Astrocyte of the spinal cord (primary cell): ENCODE measurements around the gene TRIM15.

Source experiments
- DNase-seq: peaks from one replicate; pipeline ENCODE4 v3.0.0; 2011; ENCODE audit warnings: low read depth, low spot score
- H3K4me3 ChIP-seq: 2 replicates; pipeline ENCODE4 v1.5.1; 2011; ENCODE audit warnings: low read depth, mild to moderate bottlenecking, low read length, moderate library complexity
- CTCF ChIP-seq: IDR thresholded peaks from 2 replicates; pipeline ENCODE4 v1.5.1; 2012; ENCODE audit warnings: low read depth, mild to moderate bottlenecking, low read length, inconsistent platforms
- in situ Hi-C: cut with HindIII; loops from 2 replicates; pipeline ENCODE4 v1.10.0; 2017; ENCODE audit warnings: low sequenced_read_pairs

Gene TRIM15

GRCh38 chr6:30127238-30128093, 35.9 kb upstream of the TRIM15 start:
- in situ Hi-C loops = no loop called here
- H3K4me3 ChIP-seq = no peak overlapping the region
- TF ChIP-seq CTCF = no peak
- no peak for DNase-seq

GRCh38 chr6:30129265-30130178, 33.8 kb upstream of the TRIM15 start:
- in situ Hi-C loops = no loop called here
- no peak for TF ChIP-seq CTCF
- DNase-seq = no peak
- no peak overlapping the region for H3K4me3 ChIP-seq

- in situ Hi-C loops = no loop called here
- no peak for DNase-seq
- no peak for TF ChIP-seq CTCF
- no peak overlapping the region for H3K4me3 ChIP-seq
Observed at GRCh38 chr6:30130179-30130679, 33.1 kb upstream of the TRIM15 start.

- in situ Hi-C loops = no loop called here
- H3K4me3 ChIP-seq = no peak overlapping the region
- peak; percentile 99 for TF ChIP-seq CTCF
- DNase-seq = peak; percentile 79
Observed at GRCh38 chr6:30130887-30131862, 32.2 kb upstream of the TRIM15 start.

- no peak overlapping the region for H3K4me3 ChIP-seq
- DNase-seq = no peak
- TF ChIP-seq CTCF = no peak
- in situ Hi-C loops = no loop called here
Observed at GRCh38 chr6:30131947-30132497, 31.3 kb upstream of the TRIM15 start.

- TF ChIP-seq CTCF = no peak
- H3K4me3 ChIP-seq = no peak overlapping the region
- no peak for DNase-seq
- in situ Hi-C loops = no loop called here
Observed at GRCh38 chr6:30135147-30135546, 28.2 kb upstream of the TRIM15 start.
